ENCODE results near the gene MBNL1. TPM values are rescaled to one million over a fixed set of nuclear protein-coding genes. Genes with fewer than 3 reads are reported as not detected.

Gene MBNL1
- total RNA-seq, 1 experiment from 2014 or later: 68.6 TPM

DNA sequence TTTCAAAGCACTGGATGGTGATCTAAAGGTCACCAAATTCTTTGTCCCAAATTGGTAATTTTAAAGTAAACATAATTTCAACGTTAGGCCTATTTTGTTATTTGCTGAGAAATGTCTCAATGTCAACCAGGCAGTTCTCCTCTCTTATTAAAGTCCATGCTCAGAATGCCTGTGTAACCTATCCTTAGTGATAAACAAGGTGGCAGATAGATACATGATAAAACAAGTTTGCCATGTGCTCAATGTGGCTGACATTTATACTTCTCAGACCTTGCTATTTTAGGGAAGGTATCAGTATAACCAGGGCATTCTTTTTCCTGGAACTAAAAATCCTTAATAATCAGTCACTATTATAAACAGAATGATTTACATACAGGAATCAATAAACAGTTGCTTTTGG lies 8.5 kb downstream of the MBNL1 start:
- H3K27ac Mint-ChIP-seq (ENCODE audit: unreplicated experiment): no peak overlapping the region
- no peak overlapping the region for H3K4me3 Mint-ChIP-seq (ENCODE audit: unreplicated experiment)
- intact Hi-C loops (cut with micrococcal nuclease; ENCODE audit: unreplicated experiment): no loop called here
- no peak overlapping the region for H3K4me3 ChIP-seq (ENCODE audit: low read depth, low read length)
- H3K27me3 ChIP-seq (replicated peaks; ENCODE audit: control insufficient read depth, insufficient read depth, low read length): no peaks in the 10 kb centered on the region
- POLR2A ChIA-PET: no interaction called here
- DNase-seq: no peak
- H3K4me1 Mint-ChIP-seq (ENCODE audit: low read depth, unreplicated experiment): peaks cover 41% of the 10 kb centered on the region
- peaks cover 48% of the 10 kb centered on the region for H3K4me1 ChIP-seq
- peaks cover 6% of the 10 kb centered on the region for H3K36me3 Mint-ChIP-seq (ENCODE audit: insufficient read depth, unreplicated experiment)
- TF ChIP-seq, protein P1, sequence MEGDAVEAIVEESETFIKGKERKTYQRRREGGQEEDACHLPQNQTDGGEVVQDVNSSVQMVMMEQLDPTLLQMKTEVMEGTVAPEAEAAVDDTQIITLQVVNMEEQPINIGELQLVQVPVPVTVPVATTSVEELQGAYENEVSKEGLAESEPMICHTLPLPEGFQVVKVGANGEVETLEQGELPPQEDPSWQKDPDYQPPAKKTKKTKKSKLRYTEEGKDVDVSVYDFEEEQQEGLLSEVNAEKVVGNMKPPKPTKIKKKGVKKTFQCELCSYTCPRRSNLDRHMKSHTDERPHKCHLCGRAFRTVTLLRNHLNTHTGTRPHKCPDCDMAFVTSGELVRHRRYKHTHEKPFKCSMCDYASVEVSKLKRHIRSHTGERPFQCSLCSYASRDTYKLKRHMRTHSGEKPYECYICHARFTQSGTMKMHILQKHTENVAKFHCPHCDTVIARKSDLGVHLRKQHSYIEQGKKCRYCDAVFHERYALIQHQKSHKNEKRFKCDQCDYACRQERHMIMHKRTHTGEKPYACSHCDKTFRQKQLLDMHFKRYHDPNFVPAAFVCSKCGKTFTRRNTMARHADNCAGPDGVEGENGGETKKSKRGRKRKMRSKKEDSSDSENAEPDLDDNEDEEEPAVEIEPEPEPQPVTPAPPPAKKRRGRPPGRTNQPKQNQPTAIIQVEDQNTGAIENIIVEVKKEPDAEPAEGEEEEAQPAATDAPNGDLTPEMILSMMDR (IDR thresholded peaks at IDR 0.05; ENCODE audit: insufficient read depth in 1 of 2, low read depth in 1 of 2, low read length in 1 of 2, severe bottlenecking in 1 of 2, unreplicated experiment in 1 of 2): no peak
- no peaks in the 10 kb centered on the region for H3K36me3 ChIP-seq (ENCODE audit: control insufficient read depth, insufficient read depth, low read length)
- no peaks in the 10 kb centered on the region for H3K9me3 ChIP-seq
- H3K9me3 Mint-ChIP-seq (ENCODE audit: unreplicated experiment): no peaks in the 10 kb centered on the region
- H3K27me3 Mint-ChIP-seq (ENCODE audit: insufficient read depth, unreplicated experiment): no peaks in the 10 kb centered on the region
- no TSS peak for BruUV-seq (replicated peaks)
- CTCF ChIA-PET: no interaction called here

DNA sequence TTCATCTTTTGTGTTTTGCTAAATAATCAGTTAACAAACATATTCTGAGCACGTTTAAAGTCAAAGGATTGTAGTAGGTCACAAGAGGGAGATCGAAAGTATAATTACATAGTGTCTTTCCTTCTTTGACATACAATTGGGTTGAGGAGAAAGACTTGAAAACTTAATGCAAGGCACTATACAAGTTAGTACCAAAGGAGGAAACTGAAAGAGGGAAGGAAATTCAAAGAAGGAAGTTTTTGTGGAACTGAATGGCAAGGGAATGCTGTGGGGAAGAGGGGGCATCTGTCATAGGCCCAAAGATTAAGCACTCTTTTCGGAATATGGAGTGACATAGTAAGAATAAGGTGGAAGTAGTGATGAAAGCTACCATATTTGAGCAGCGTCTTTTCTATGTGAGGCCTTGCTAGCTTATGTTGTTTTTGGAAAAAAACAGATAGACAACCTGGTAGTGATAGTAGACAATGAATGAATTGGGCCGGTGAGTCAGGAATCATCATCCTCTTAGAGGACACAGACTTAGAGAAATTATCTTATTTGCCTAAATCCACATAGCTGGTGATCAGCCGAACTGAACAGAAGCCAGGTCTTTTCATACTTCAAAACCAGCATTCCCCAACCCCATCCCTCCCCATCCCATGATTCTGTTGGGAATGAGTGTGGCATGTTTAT lies 10.2 kb downstream of the MBNL1 start:
- no peaks in the 10 kb centered on the region for H3K9me3 Mint-ChIP-seq (ENCODE audit: unreplicated experiment)
- H3K4me1 Mint-ChIP-seq (ENCODE audit: low read depth, unreplicated experiment): peaks cover 39% of the 10 kb centered on the region
- Histone ChIP-seq H3K36me3 (ENCODE audit: control insufficient read depth, insufficient read depth, low read length) (no peaks in the 10 kb centered on the region), H3K27me3 (replicated peaks; ENCODE audit: control insufficient read depth, insufficient read depth, low read length) (no peaks in the 10 kb centered on the region), H3K4me1 (peaks cover 55% of the 10 kb centered on the region), H3K4me3 (ENCODE audit: low read depth, low read length) (no peak overlapping the region), H3K9me3 (no peaks in the 10 kb centered on the region)
- BruUV-seq (replicated peaks): no TSS peak
- POLR2A ChIA-PET: no interaction called here
- CTCF ChIA-PET: interaction anchor here (0.6 kb wide), 1 partner anchor 1050 kb away, joined by 6 read pairs; no protein-coding TSS in a partner anchor
- intact Hi-C loops (cut with micrococcal nuclease; ENCODE audit: unreplicated experiment): no loop called here
- TF ChIP-seq, protein P1 (IDR thresholded peaks at IDR 0.05; ENCODE audit: insufficient read depth in 1 of 2, low read depth in 1 of 2, low read length in 1 of 2, severe bottlenecking in 1 of 2, unreplicated experiment in 1 of 2): no peak
- H3K36me3 Mint-ChIP-seq (ENCODE audit: insufficient read depth, unreplicated experiment): peaks cover 4% of the 10 kb centered on the region
- H3K27ac Mint-ChIP-seq (ENCODE audit: unreplicated experiment): no peak overlapping the region
- no peak for DNase-seq
- H3K27me3 Mint-ChIP-seq (ENCODE audit: insufficient read depth, unreplicated experiment): no peaks in the 10 kb centered on the region
- no peak overlapping the region for H3K4me3 Mint-ChIP-seq (ENCODE audit: unreplicated experiment)

DNA sequence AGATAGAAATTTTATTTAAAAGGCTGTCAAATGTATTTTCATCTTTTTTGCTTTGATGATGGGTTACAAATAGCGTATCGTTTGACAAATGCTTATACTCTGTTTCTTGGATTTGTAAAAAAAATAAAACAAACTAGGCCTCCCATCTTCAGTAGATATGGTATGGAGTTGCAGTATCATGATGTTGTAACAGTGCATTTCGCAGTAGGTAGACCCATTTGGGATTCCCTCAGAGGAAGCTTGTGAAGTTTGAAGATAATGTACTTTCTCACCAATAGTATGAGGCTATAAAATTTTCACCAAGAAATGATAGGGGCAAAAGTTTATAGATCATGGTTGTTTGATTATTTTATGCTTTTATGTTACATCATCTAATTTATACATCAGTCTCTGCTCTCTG lies 10.8 kb downstream of the MBNL1 start:
- Histone ChIP-seq H3K36me3 (ENCODE audit: control insufficient read depth, insufficient read depth, low read length) (no peaks in the 10 kb centered on the region), H3K27me3 (replicated peaks; ENCODE audit: control insufficient read depth, insufficient read depth, low read length) (no peaks in the 10 kb centered on the region), H3K9me3 (no peaks in the 10 kb centered on the region), H3K4me3 (ENCODE audit: low read depth, low read length) (no peak overlapping the region), H3K4me1 (peaks cover 56% of the 10 kb centered on the region)
- H3K36me3 Mint-ChIP-seq (ENCODE audit: insufficient read depth, unreplicated experiment): peaks cover 4% of the 10 kb centered on the region
- H3K9me3 Mint-ChIP-seq (ENCODE audit: unreplicated experiment): no peaks in the 10 kb centered on the region
- H3K4me3 Mint-ChIP-seq (ENCODE audit: unreplicated experiment): no peak overlapping the region
- CTCF ChIA-PET: no interaction called here
- intact Hi-C loops (cut with micrococcal nuclease; ENCODE audit: unreplicated experiment): no loop called here
- DNase-seq: no peak
- no peak overlapping the region for H3K27ac Mint-ChIP-seq (ENCODE audit: unreplicated experiment)
- peaks cover 41% of the 10 kb centered on the region for H3K4me1 Mint-ChIP-seq (ENCODE audit: low read depth, unreplicated experiment)
- BruUV-seq (replicated peaks): no TSS peak
- TF ChIP-seq, protein P1 (IDR thresholded peaks at IDR 0.05; ENCODE audit: insufficient read depth in 1 of 2, low read depth in 1 of 2, low read length in 1 of 2, severe bottlenecking in 1 of 2, unreplicated experiment in 1 of 2): no peak
- POLR2A ChIA-PET: no interaction called here
- no peaks in the 10 kb centered on the region for H3K27me3 Mint-ChIP-seq (ENCODE audit: insufficient read depth, unreplicated experiment)

All from Caco-2 (cell line).